ENCODE data around the gene CCDC6.

CCDC6 gene

DNA sequence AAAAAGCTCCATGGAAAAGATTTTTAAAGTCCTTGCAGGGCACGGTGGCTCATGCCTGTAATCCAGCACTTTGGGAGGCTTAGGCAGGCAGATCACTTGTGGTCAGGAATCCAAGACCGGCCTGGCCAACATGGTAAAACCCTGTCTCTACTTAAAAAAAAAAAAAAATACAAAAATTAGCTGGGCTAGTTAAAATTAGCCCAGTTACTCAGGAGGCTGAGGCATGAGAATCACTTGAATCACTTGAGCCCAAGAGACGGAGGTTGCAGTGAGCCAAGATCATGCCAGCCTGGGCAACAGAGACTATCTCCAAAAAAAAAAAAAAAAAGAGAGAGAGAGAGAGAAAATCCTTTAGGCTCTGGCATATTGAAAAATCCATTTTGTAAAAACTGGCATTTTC is 61.9 kb downstream of the CCDC6 start:
- no peak for DNase-seq

DNA sequence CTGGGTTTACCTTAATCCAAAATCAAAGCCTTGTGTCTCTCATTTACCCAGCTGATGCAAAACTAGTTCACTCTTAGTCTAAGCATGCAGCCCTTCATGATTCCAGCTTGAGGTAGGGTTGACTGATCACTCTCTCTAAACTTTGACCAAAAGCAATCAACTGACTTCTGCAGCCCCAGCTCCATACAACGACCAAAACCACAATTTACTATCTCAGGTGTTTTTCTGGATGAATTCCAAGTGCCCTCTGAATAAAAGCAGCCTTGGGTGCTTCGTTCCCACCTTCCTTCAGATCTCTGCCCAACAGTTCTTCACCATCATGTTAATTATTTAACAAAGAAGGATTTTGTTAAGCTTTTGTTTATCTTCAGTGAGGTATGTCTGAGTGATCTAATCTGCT is 62.6 kb downstream of the CCDC6 start:
- DNase-seq, result no peak

DNA sequence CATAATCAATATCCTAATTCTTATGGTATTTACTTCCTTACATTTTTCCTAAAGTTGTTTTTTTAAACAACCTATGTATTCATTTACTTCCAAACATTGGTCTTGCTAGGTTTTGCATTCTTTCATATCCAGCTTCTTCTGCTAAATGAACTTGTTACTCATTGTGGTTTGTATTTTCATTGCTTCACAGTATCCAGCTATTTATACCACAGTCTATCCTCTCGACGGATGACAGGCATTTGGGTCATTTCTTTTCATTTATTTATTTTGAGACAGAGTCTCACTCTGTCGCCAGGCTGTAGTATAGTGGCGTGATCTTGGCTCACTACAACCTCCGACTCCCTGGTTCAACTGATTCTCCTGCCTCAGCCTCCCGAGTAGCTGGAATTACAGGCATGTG is 66.8 kb downstream of the CCDC6 start:
- DNase-seq, result no peak

DNA sequence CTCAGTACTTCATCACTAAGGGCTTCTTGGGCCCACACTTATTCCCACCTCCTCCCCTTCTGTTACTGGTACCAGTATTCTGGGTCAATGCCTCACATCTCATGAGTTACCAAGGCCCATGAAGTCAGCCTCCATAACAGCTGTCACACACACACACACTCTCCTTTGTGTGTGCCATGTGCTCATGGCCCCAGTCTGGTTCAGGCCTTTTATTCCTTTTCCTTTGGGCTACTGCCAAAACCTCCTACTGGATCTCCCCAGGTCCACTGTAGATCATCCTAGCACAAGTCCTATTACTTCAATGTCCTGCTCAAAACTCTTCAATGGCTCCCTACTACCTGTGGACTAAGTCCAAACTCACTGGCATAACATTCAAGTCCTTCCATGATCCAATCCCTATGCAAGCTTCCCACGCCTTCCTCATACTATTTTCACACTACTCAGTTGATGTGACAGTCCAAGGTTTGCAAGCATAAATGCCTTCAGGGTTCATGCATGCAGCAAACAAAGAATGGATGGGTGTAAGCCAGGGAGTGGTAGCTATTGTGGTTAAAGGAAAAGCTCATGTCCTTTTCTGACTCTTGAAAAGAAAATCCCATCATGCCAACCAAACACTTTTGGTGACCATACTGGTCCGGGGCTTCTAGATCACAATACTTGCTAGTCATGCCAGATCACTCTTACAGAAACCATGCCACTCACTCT is 68.1 kb downstream of the CCDC6 start:
- DNase-seq, result no peak

DNA sequence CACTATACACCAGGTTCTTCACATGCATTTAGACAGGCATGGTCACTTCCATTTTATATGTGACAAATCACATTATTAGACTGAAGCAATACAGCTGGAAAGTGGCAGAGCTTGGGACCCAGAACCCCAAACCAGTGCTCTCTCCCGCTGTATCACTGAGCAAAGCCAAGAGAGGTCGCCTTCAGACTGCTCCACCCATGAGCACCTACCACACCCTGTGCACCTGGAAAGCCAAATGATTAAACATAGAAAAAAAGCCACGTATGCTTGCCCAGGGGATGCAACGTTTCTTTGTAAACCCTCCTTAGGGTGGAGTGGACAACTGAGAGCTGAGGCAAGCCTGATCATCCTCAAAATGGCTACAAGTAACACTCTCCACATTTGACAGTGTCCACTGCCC is 72.5 kb downstream of the CCDC6 start:
- DNase-seq, result no peak

DNA sequence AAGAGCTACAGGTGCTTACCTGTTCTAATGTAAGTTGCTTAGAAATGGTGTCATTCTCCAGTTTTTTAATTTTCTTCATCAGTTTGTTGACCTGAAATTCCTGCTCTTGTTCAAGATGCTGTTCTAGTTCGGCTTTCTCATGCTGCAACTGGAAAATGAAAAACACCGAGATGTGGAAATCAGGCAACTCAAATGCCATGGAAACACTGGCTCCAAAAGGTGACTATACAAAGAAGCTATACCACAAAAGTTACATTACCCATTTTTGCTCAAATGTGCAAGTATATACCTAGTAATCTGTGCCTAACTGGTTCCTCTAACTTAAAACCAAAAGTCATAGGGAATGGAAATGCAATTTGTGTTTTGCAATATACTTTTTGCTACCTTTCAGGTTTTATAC is 73.8 kb downstream of the CCDC6 start:
- no peak for DNase-seq

DNA sequence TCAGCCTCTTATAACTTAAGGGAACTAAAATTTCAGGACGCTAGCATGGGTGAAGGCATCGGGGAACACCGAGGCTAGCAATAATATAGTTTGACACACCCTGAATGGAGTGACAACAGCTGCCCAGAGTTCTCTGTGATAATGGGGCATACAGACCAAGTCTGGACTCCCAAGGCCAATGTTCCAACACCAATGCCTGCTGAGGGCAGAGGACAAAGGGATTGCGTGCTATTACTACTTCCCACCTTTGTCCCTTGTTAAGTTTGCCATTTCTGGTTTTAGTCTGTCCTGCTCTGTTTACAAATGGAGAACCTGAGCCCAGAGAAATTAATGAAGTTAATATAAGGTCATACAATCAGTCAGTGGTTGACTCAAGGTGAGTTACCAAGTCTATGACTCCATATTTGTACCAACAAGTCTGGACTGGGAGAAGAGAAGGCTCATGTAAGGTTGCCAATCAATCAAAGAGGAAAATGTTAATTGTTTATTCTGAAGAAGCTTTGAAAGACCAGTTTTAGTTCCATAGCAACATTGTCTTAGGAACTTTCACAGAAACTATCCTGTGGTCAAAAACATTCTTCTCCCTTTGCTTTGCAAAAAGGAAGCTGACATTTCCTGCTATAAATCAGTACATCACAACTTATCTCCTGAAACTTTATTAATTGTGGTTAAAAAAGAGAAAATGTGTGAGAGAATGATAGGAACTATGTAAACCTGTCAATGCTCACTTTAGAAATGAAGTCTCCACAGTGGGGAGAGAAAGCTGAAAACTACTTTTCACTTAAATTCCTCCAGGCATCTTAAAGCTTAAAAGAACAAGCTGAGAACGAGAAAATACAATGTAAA is 74.5 kb downstream of the CCDC6 start:
- DNase-seq, result no peak

DNA sequence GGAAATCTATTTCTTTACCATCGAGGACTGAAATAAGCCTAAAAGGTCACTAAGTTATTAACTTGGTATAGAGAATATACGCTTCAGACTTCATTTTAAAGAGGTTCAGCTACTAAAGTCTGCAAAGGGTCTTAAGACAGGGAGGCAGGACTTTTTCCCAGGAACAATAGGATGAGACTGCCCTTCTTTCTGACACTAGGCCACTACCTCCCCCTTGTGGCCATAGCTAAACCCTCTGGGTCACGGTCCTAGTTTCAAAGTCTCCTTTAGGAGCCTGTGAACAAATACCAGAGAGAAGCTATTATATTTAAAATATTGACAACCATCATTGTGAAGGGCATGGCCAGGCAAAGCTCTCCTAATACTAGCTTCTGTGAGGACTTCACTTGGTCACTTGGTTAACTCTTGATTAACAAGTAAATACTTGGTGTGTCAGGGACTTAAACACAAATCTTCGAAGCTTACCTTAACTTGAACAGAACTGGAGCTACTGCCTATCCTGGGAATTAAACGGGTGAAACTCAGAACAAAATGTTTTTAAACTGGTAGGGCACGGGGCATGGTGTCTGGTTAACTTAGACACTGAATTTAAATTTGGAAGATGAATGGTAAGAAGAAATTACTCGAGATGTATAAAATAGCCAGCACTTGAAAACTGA is 75.6 kb downstream of the CCDC6 start:
- no peak for DNase-seq

DNA sequence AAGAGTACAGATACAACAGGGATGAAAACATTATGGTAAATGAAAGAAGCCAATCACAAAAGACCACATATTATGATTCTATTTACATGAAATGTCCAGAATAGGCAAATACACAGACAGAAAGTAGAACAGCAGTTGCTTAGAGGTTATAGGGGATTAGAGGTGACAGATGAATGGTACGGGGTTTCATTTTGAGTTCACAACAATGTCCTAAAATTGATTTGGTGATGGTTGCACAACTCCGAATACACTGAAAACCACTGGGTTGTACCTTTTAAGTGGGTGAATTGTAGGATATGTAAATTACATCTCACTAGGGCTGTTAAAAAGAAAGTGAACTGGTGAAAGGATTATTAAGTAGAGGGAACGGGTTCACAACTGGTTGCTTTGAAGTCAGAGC is 76.8 kb downstream of the CCDC6 start:
- DNase-seq, result no peak

DNA sequence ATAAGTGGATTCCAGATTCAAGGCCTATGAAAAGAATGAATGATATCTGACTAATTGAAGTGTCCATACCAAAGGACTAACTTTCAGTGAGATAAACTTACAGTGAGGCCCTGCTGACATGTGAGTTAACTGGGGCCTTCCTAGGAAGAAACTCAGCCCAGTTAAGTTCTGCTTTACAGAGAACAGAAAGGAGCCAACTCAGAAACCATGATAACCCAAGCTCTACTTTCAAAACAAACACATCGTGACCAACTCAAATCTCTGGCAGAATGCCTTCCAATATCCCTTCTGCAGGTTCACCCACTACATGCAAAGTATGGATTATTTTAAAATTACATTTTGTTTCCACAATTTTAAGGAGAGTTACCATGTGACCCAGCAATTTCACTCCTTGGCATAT is 77.3 kb downstream of the CCDC6 start:
- no peak for DNase-seq

DNA sequence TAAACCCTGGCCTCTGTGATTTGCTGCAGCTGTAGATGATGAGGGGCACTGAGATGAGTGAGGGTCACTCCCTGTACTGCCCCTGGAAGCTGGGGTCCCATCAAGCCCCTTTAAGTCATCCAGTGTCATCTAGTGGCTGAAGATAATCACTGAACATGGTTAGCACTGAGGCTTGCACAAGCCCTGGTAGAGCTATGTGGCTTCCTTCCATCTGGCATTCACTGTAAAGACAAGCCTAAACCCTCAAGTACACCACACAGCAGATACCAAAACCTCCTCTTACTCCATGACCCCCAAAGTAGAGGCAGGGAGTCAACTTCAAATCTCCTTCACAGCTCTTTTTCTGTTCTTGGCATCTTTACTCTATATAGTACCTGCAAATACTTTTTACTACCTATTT is 80.4 kb downstream of the CCDC6 start:
- DNase-seq, result no peak

DNA sequence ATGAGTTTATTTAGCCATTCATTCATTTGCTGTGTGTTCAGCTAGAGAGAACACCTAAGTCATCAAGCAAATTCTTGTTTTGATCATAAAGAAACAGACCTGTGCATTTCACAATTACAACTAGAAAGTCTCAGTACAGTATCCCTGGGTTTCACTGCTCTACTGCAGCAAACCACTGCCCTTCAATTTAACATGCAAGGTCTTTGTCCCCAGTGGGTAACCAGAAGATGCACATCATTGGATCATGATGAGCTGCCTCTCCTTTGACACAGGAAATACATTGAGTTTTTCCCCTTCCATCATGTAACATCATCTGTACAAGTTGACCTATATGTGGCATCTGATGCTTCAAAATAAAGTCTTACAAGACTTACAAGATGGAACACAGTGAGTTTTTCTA is 82.6 kb downstream of the CCDC6 start:
- DNase-seq, result no peak

DNA sequence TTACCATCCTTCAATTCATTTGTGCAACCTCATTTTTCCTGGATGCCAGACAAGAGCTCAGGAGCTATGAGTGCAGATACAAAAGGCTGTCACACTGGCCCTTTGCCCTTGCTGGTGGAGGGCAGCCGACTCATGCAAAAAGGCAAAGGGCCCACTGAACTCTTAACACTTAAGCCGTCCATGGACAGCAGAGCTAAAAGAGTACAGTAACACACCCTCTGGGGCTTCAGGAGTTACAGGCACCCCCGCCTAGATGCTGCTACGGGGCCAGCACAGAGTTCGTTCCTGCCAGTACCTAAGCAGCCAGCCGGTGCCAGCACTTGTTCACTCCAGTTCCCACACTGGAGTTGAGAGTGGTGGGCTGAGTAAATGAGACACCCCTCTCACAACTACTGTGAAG is 83.2 kb downstream of the CCDC6 start:
- no peak for DNase-seq

DNA sequence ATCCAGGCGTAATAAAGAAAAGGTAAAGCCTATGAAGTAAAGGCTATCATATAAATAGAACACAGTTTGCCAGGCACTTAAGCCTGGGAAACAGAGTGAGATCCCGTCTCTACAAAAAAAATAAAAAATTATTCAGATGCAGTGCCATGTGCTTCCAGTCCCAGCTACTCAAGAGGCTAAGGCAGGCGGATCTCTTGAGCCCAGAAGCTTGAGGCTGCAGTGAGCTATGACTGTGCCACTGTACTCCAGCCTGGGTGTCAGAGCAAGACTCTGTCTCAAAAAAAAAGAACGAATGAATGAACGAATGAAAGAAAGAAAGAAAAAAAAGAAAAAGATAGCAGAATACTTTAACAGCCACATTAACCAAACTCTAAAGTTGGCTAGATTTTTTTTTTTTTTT is 85.9 kb downstream of the CCDC6 start:
- no peak for DNase-seq

DNA sequence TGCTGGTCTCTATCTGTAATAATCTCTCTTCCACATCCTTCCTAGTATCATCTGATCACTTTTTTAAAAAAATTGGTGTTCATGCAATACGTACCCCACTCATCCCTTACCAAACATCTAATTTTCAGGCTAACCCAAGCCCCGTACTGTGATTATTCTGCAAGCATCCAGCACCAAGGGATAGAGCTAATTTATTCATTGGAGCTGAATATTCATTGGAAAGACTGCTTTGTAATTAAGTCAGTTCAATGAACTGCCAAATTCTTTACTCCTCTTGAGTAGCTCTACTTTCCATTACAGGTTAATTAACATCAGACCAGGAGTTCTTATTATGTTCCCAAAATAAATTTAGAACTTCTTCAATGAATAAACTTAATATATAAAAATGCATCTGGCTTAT is 86.7 kb downstream of the CCDC6 start:
- no peak for DNase-seq

DNA sequence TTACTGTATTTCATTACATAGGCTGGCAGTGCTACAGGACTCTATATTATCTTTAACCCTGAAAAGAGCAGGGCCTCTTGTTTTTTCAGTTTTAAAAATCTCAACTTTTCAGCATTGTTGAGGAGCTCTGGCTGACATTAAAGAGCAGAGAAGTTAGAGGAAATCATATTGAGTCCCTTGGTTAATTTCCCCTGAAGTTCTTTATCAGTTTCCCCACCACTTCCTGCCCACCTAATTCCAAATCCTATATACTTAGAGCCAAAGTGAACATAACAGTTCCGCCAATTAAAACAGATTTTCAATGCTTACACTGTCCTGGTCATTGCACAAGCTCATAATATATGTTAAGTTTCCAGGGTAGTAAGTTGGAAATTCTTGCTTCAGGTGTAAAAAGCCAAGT is 87.1 kb downstream of the CCDC6 start:
- no peak for DNase-seq

DNA sequence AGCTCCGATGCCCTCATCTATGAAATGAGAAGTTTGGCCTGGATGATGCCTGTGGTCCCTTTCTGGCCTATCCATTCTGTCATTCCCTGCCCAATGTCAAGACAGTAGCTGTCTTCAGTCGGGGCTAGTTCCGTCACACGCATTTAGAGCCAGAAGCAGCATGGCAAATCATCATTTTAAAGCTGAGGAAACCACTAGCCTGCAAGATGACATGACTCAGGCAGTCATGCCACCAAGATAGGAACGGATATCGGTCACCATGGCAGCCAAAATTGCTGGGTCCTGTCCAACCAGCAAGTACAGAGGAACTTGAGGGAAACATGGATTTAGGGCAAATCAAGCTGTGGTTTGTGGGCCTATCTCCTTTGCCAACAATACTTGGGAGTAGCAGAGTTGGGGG is 88.6 kb downstream of the CCDC6 start:
- DNase-seq, result no peak

DNA sequence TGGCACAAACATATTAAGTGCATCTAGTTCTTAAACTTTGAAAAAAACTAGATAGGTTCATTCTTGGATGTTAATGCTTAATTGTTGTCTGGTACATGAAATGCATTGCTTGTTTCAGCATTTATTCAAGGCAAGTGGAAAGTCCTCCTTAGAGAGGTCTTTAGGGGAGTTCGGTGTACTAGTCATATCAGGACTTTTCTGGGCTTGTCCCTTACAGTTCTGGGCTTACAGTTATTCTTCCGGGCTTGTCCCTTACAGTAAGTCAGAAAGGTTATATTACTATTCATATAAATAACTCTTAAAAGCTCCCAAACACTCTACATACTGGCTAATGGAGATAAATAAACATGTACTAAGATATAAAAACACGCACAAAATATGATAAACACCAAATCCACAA is 91.5 kb downstream of the CCDC6 start:
- no peak for DNase-seq

DNA sequence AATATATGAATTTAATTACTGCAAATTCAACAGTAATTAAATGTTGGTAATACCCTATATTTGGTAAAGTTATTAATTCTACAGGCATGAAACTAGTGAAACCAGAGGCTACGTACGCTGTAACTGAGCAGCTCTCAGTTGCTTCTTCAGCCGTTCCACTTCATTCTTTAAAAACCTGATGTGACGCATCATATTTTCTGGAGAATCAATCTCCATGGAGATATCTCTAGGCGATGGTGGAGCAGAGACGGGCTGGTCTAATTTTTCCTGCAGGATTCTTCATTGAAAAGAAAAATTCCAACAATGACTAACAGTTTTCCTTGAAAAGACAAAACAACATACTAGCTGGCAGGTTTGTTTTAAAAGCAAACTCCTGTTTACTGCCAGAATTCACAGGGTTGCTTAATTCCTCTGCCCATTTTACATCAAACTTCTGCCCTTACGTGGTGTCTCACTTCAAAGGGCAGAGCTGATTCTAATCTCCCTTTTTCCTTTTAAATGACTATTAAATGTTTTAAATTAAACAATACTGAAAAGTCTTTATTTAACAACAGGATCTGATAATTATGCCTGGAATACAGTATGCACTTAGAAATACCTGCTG is 93.7 kb downstream of the CCDC6 start:
- DNase-seq, result no peak

DNA sequence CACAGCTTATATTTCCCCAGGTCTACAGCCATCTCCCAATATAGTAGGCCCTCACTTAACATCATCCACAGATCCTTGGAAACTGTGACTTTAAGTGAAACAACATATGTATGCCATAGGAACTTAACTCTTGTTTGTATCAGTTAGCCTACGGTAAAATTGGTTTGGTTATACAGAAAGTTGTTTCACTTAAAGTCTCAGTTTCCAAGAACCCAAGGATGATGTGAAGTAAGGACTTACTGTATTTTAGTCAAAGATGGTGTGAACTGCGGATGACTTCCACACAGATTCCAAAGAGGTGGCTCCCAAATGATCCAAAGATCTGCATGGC is 96.7 kb downstream of the CCDC6 start:
- no peak for DNase-seq

DNA sequence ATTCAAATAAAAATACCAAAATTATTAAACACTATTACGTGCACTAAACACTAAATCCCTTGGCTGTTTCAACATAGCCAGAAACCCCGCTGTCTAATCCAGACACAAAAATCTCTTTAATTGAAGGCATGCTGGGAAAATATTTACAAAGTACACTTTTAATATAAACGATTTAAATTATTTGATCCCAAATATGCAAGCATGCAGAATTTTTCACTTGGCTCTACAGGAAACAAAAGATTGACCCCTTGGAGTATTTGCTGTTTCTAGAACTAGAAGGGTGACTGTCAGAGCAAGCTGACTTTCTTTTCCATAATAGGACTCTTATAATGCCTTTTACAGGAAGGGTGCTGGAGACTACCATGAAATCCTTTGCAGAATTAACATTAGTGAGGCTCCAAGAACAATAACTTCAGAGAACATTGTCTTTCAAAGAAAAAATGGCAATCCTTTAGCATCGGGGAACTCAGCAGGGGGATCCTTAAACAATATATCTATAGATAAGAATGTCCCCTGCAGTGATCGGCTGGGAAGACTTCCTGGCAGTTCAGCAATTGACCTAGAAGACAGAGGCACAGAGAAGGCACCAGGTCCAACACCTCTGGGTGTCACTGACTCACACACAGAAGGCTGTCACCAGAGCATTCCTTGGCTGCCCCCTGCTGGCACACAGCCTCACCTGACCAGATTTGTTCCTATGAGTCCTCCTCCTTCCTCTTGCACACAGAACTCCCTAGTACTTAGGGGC is 97.3 kb downstream of the CCDC6 start:
- no peak for DNase-seq

DNA sequence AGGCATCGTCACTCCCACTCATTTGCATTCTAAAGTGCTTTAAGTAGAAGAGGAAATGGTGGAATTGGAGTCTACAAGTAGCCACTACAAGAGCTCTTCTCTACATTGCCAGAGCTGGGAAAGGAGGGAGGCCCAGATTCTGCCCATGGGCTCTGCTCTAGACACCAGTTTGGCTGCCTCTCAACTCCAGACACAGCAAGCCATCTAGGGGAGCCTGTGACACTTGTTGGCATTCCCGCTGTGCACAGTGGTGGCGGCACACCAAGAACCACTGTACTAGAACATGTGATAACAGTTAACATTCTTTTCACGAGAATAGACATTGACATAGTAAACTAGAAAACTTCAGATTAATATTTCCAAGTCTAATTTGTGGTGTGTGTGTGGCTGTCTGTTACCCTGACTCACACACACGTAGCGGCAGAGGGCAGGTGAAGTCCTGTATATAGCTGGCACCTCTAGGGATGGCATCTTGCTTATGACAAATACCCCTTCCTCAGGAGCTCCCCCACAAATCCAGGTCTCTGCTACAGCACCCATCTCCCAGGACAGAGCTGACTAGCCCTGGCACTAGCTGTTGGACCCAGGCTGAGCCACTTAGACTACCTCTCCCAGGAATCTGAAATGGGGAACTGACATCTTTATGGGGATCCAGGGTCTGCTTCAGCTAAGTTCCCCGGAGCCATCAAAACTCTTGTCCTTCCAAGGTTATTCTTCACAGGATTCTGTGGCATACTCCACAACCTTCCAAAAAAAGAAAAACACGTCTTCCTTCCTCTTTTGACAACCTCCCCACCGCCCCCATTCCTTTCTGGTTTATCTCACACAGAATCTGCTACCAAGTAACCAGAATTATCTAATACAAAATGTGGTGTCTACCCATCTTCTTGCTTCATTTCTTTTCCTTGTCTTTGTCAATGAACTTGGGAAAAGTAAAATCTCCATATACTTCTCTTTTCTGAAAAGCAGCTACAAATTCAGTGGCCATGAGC is 98.4 kb downstream of the CCDC6 start:
- DNase-seq, result no peak

Data from activated gamma-delta T cell (primary cell).